Neutrophil (primary cell): ENCODE data around the gene HSD17B8.
A peak's percentile ranks its signal among the peaks of the same experiment; 100 is the strongest.

Experiments
- H3K27ac ChIP-seq: fragments of 200-600 bp; sonication (generic); 2 replicates; pipeline ENCODE4 v1.5.1; 2016; ENCODE audit warnings: mild to moderate bottlenecking, moderate library complexity
- H3K27me3 ChIP-seq: fragments of 200-600 bp; sonication (generic); 2 replicates; pipeline ENCODE4 v1.6.0; 2016; ENCODE audit warnings: mild to moderate bottlenecking
- H3K36me3 ChIP-seq: fragments of 200-600 bp; sonication (generic); 2 replicates; pipeline ENCODE4 v1.5.1; 2017
- H3K4me1 ChIP-seq, 2 experiments: fragments of 200-600 bp in 1 of 2; sonication (generic) in 1 of 2; 1 replicate in 1 of 2; 2 replicates in 1 of 2; pipeline versions ENCODE4 v1.5.1 to v1.6.1; 2013 to 2016; ENCODE audit warnings: low read depth in 1 of 2, low read length in 1 of 2, mild to moderate bottlenecking in 1 of 2, moderate library complexity in 1 of 2; ENCODE audit not compliant: control insufficient read depth in 1 of 2, insufficient read depth in 1 of 2
- H3K4me3 ChIP-seq, 2 experiments: fragments of 200-600 bp in 1 of 2; sonication (generic) in 1 of 2; 1 replicate in 1 of 2; 2 replicates in 1 of 2; pipeline ENCODE4 v1.5.1; 2013 to 2016; ENCODE audit warnings: low read depth in 1 of 2, low read length in 1 of 2, mild to moderate bottlenecking in 1 of 2, moderate library complexity in 1 of 2
- H3K9me3 ChIP-seq: fragments of 200-600 bp; sonication (generic); 2 replicates; pipeline ENCODE4 v1.5.1; 2016
- CTCF ChIP-seq: fragments of 200-600 bp; sonication (generic); IDR thresholded peaks from 2 replicates; pipeline ENCODE4 v1.5.1; 2016; ENCODE audit warnings: antibody characterized with exemption

The HSD17B8 gene

DNA sequence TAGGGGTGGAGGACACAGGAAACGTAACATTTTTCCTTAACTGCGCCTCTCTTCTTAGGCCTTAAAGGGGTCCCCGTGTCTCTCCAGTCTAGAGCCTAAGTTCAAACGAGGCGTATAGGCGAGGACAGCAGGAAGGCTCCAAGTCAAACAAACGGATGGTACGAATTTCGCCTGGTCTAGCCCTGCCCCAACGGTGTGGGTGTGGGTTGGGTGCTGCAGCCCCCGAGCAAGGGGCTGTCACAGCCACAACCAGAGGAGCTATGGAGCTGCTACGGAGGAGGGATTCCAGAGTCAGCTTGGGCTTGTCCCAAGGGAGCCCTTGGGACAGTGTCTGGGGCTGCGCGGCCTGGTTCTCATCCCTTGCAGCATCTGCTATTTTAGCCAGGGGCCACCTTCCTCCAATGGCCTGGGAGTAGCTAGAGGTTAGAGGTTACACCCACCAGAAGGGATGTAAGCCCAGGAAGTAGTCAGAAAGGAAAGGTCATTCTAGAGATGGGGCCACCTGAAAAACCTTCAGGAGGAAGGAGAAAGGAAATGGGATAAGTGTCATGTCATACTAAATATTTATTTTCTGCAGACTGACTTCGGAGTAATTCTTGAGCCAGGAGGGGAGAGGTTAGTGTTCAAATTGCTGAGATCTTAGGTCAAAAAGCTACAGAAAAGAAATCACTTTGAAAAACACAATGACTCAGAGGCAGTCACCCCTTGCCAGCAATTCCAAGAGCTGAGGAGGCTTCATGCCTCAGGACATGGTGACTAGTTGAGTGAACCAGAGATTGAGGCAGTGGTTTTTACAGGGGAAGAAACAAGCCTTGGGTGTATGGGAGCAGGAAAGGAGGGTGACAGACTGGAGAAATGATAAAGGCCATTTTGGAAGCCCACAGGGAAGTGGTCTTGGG, 45.5 kb downstream of the HSD17B8 start:
- H3K4me3 ChIP-seq: peak overlapping the region; percentile 59 to 67
- peak overlapping the region; percentile 94 for H3K27ac ChIP-seq
- H3K27me3 ChIP-seq: peaks cover 32% of the 10 kb centered on the region
- peaks cover 5% of the 10 kb centered on the region for H3K36me3 ChIP-seq
- H3K4me1 ChIP-seq: peaks cover 23 to 24% of the 10 kb centered on the region in 2 experiments
- TF ChIP-seq CTCF: no peak
- H3K9me3 ChIP-seq: no peaks in the 10 kb centered on the region

DNA sequence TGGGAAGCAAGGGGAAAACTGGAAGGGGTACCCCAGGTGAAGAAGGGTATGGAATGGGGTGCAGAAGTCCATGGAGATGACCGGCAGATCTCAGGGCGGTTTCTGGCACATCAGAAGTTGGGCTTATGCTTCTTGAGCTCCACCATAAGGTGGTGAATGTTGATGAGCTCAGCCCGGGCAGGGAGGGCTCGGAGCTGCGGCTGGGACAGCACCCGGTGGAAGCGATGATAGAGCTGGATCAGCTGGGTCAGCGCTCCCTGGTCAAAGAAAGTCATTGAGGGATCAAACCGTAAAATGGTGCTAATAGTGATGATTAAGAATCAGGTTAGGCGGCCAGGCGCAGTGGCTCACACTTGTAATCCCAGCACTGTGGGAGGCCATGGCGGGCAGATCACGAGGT, 46.3 kb downstream of the HSD17B8 start:
- Histone ChIP-seq H3K4me3 (no peak overlapping the region), H3K27ac (no peak overlapping the region), H3K36me3 (peaks cover 5% of the 10 kb centered on the region), H3K27me3 (peaks cover 25% of the 10 kb centered on the region), H3K9me3 (no peaks in the 10 kb centered on the region), H3K4me1 (peaks cover 23 to 24% of the 10 kb centered on the region in 2 experiments)
- no peak for TF ChIP-seq CTCF

DNA sequence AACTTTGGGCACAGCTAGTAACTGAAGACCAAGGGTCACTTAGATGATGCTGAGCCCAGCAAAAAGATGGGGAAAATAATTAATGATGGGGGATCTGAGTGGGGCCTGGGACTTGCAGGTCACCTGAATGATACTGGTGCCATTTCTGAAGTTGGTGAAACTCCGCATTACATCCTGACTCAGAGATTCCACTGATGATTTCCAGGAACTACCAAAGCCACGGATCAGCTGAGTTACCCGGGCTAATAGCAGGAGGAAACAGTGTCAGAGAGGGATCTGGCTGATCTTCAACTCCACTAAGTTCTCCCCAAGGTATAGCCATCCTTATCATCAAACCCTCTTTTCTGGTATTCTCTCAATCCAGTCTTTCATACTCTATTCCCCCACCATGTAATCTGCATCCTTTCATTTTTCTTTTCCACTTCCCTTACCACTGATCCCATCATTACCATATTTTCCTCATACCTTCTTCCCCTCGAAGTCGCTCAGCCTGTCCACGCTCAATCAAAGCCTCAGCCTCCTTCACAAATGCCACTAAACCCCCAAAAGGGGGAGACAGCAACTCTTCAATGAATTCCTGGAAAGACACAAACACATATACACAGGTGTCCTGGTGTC, 47.0 kb downstream of the HSD17B8 start:
- Histone ChIP-seq H3K4me1 (peaks cover 23 to 24% of the 10 kb centered on the region in 2 experiments), H3K36me3 (peaks cover 5% of the 10 kb centered on the region), H3K4me3 (no peak overlapping the region), H3K27me3 (peaks cover 17% of the 10 kb centered on the region), H3K9me3 (no peaks in the 10 kb centered on the region), H3K27ac (no peak overlapping the region)
- no peak for TF ChIP-seq CTCF

DNA sequence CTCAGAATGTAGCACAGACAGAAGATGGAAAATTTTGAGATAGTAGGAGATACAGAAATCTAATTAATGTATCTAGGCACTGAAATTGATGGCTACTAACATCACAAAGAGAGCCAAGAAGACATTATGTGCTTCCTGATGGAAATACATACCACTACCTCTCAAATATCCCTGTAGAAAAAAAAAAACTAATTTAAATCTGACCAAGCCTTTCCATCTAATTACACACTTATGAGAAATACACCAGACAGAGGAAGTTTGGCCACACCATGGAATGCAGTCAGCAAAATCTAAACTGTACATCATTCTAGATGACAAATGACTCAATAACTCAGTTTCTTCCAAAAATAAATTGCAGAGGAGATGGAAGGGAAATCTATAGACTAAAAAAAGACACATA, 48.3 kb downstream of the HSD17B8 start:
- no peak for TF ChIP-seq CTCF
- no peak overlapping the region for H3K27ac ChIP-seq
- H3K4me3 ChIP-seq: no peak overlapping the region
- H3K27me3 ChIP-seq: peaks cover 4% of the 10 kb centered on the region
- H3K9me3 ChIP-seq: no peaks in the 10 kb centered on the region
- peaks cover 12% of the 10 kb centered on the region for H3K36me3 ChIP-seq
- H3K4me1 ChIP-seq: peaks cover 22 to 24% of the 10 kb centered on the region in 2 experiments

DNA sequence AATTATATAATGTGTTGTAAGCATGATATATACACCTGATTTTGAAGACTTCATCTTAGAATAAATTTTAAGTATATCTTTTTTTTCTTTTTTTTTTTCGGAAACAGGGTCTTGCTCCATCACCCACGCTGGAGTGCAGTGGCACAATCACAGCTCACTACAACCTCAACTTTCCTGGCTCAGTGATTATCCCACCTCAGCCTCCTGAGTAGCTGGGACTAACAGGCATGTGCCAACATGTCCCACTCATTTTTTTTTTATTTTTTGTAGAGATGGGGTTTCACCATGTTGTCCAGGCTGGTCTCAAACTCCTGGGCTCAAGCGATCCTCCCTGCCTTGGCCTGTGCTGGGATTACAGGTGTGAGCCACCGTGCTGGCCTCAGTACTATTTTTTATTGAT, 50.1 kb downstream of the HSD17B8 start:
- H3K27me3 ChIP-seq: no peaks in the 10 kb centered on the region
- no peak overlapping the region for H3K27ac ChIP-seq
- no peak overlapping the region for H3K4me3 ChIP-seq
- no peak for TF ChIP-seq CTCF
- peaks cover 6% of the 10 kb centered on the region in 2 experiments for H3K4me1 ChIP-seq
- H3K36me3 ChIP-seq: peaks cover 23% of the 10 kb centered on the region
- H3K9me3 ChIP-seq: no peaks in the 10 kb centered on the region
